ENCODE measurements around the gene TESMIN.

TESMIN gene

GRCh38 chr11:68673306-68673945, 77.9 kb downstream of the TESMIN start:
- DNase-seq (ENCODE audit: extremely low spot score): no peak
- POLR2A ChIA-PET: no interaction called here
- no peak for TF ChIP-seq NFRKB (IDR thresholded peaks at IDR 0.05)
- no peak for TF ChIP-seq HDGF (IDR thresholded peaks at IDR 0.05; ENCODE audit: borderline replicate concordance)
- no peak for TF ChIP-seq CTBP1 (IDR thresholded peaks at IDR 0.05; ENCODE audit: borderline replicate concordance)
- no peak for TF ChIP-seq FOXM1 (IDR thresholded peaks at IDR 0.05; ENCODE audit: borderline replicate concordance)
- TF ChIP-seq LEF1 (IDR thresholded peaks at IDR 0.05; ENCODE audit: borderline replicate concordance): no peak
- no peak for TF ChIP-seq SUZ12 (IDR thresholded peaks at IDR 0.05)
- no peak for TF ChIP-seq L3MBTL2 (conservative IDR thresholded peaks at IDR 0.05)
- no peak for TF ChIP-seq TARDBP (IDR thresholded peaks at IDR 0.05)
- TF ChIP-seq FOXK2 (IDR thresholded peaks at IDR 0.05): no peak
- TF ChIP-seq BHLHE40 (IDR thresholded peaks at IDR 0.05; ENCODE audit: borderline replicate concordance): no peak
- no peak for TF ChIP-seq PKNOX1 (IDR thresholded peaks at IDR 0.05)
- TF ChIP-seq FOXA1 (IDR thresholded peaks at IDR 0.05): no peak
- TF ChIP-seq ARNT (IDR thresholded peaks at IDR 0.05): no peak
- TF ChIP-seq ELF4 (IDR thresholded peaks at IDR 0.05): no peak
- CTCF ChIA-PET: no interaction called here

- POLR2A ChIA-PET: no interaction called here
- DNase-seq (ENCODE audit: extremely low spot score): no peak
- TF ChIP-seq LEF1 (IDR thresholded peaks at IDR 0.05; ENCODE audit: borderline replicate concordance) (no peak), SUZ12 (IDR thresholded peaks at IDR 0.05) (no peak), FOXM1 (IDR thresholded peaks at IDR 0.05; ENCODE audit: borderline replicate concordance) (no peak), NFRKB (IDR thresholded peaks at IDR 0.05) (no peak), L3MBTL2 (conservative IDR thresholded peaks at IDR 0.05) (no peak), ZNF384 (IDR thresholded peaks at IDR 0.05) (no peak), HDGF (IDR thresholded peaks at IDR 0.05; ENCODE audit: borderline replicate concordance) (no peak)
- CTCF ChIA-PET: no interaction called here
Observed at GRCh38 chr11:68670208-68670992, 80.9 kb downstream of the TESMIN start.

- ChIA-PET POLR2A (no interaction called here), CTCF (no interaction called here)
- no peak for TF ChIP-seq FOXA1 (IDR thresholded peaks at IDR 0.05)
- TF ChIP-seq SP1 (IDR thresholded peaks at IDR 0.05): no peak
- TF ChIP-seq TARDBP (IDR thresholded peaks at IDR 0.05): no peak
- TF ChIP-seq FOXK2 (IDR thresholded peaks at IDR 0.05): no peak
- TF ChIP-seq BHLHE40 (IDR thresholded peaks at IDR 0.05; ENCODE audit: borderline replicate concordance): no peak
- TF ChIP-seq L3MBTL2 (conservative IDR thresholded peaks at IDR 0.05): no peak
- TF ChIP-seq FOXM1 (IDR thresholded peaks at IDR 0.05; ENCODE audit: borderline replicate concordance): no peak
- no peak for TF ChIP-seq ARNT (IDR thresholded peaks at IDR 0.05)
- no peak for TF ChIP-seq LEF1 (IDR thresholded peaks at IDR 0.05; ENCODE audit: borderline replicate concordance)
- TF ChIP-seq ZNF384 (IDR thresholded peaks at IDR 0.05): no peak
- TF ChIP-seq HDGF (IDR thresholded peaks at IDR 0.05; ENCODE audit: borderline replicate concordance): no peak
- TF ChIP-seq PKNOX1 (IDR thresholded peaks at IDR 0.05): no peak
- no peak for TF ChIP-seq CTBP1 (IDR thresholded peaks at IDR 0.05; ENCODE audit: borderline replicate concordance)
- no peak for TF ChIP-seq ELF4 (IDR thresholded peaks at IDR 0.05)
- no peak for DNase-seq (ENCODE audit: extremely low spot score)
Observed at GRCh38 chr11:68669301-68670090, 81.8 kb downstream of the TESMIN start.

GRCh38 chr11:68667511-68668500, 83.5 kb downstream of the TESMIN start:
- POLR2A ChIA-PET: no interaction called here

More at GRCh38 chr11:68667511-68668500, 83.5 kb downstream of the TESMIN start:
- CTCF ChIA-PET: no interaction called here
- DNase-seq (ENCODE audit: extremely low spot score): no peak
- TF ChIP-seq ARNT (IDR thresholded peaks at IDR 0.05): no peak
- TF ChIP-seq FOXA1 (IDR thresholded peaks at IDR 0.05): no peak
- TF ChIP-seq L3MBTL2 (conservative IDR thresholded peaks at IDR 0.05): no peak
- TF ChIP-seq HDGF (IDR thresholded peaks at IDR 0.05; ENCODE audit: borderline replicate concordance): no peak
- no peak for TF ChIP-seq FOXK2 (IDR thresholded peaks at IDR 0.05)
- TF ChIP-seq BHLHE40 (IDR thresholded peaks at IDR 0.05; ENCODE audit: borderline replicate concordance): no peak
- no peak for TF ChIP-seq SP1 (IDR thresholded peaks at IDR 0.05)
- no peak for TF ChIP-seq CTBP1 (IDR thresholded peaks at IDR 0.05; ENCODE audit: borderline replicate concordance)
- no peak for TF ChIP-seq TARDBP (IDR thresholded peaks at IDR 0.05)
- TF ChIP-seq FOXM1 (IDR thresholded peaks at IDR 0.05; ENCODE audit: borderline replicate concordance): no peak
- TF ChIP-seq PKNOX1 (IDR thresholded peaks at IDR 0.05): no peak
- no peak for TF ChIP-seq ELF4 (IDR thresholded peaks at IDR 0.05)
- TF ChIP-seq SUZ12 (IDR thresholded peaks at IDR 0.05): no peak
- TF ChIP-seq LEF1 (IDR thresholded peaks at IDR 0.05; ENCODE audit: borderline replicate concordance): no peak
- no peak for TF ChIP-seq ZNF384 (IDR thresholded peaks at IDR 0.05)
- TF ChIP-seq NFRKB (IDR thresholded peaks at IDR 0.05): no peak

Measured in HEK293T (cell line).